Measurements from ENCODE around the gene PTCHD4.

GRCh38 chr6:48147051-48147450, 36.1 kb upstream of the PTCHD4 start:
- TF ChIP-seq, protein P1, sequence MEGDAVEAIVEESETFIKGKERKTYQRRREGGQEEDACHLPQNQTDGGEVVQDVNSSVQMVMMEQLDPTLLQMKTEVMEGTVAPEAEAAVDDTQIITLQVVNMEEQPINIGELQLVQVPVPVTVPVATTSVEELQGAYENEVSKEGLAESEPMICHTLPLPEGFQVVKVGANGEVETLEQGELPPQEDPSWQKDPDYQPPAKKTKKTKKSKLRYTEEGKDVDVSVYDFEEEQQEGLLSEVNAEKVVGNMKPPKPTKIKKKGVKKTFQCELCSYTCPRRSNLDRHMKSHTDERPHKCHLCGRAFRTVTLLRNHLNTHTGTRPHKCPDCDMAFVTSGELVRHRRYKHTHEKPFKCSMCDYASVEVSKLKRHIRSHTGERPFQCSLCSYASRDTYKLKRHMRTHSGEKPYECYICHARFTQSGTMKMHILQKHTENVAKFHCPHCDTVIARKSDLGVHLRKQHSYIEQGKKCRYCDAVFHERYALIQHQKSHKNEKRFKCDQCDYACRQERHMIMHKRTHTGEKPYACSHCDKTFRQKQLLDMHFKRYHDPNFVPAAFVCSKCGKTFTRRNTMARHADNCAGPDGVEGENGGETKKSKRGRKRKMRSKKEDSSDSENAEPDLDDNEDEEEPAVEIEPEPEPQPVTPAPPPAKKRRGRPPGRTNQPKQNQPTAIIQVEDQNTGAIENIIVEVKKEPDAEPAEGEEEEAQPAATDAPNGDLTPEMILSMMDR (conservative IDR thresholded peaks at IDR 0.05 in 1 of 2, IDR thresholded peaks at IDR 0.05 in 1 of 2; ENCODE audit: extremely low read depth in 1 of 2, insufficient read depth in 1 of 2, low read depth in 1 of 2, low read length in 2 of 2): no peak
- TF ChIP-seq EZH2 (IDR thresholded peaks at IDR 0.05; ENCODE audit: borderline replicate concordance, low read length): no peak
